ENCODE measurements around the gene MED31. TPM values are rescaled to one million over a fixed set of nuclear protein-coding genes. Genes with fewer than 3 reads are reported as not detected.

MED31 gene
- total and polyA plus RNA-seq, 2 experiments from 2014 or later = 13.8 to 44.2 TPM

GRCh38 chr17:6681176-6681575 is 29.8 kb upstream of the MED31 start:
- H3K27ac ChIP-seq = no peak overlapping the region
- H4K20me1 ChIP-seq (ENCODE audit: insufficient read depth, poor library complexity, severe bottlenecking) = no peaks in the 10 kb centered on the region
- no peaks in the 10 kb centered on the region for H3K36me3 ChIP-seq (replicated peaks; ENCODE audit: insufficient read depth, low read depth)
- H3K27me3 ChIP-seq = no peaks in the 10 kb centered on the region
- H3K4me3 ChIP-seq = no peak overlapping the region
- H2AFZ ChIP-seq = no peak overlapping the region
- no peak for DNase-seq (ENCODE audit: low spot score)
- no peak overlapping the region for H3K4me2 ChIP-seq
- H3K79me2 ChIP-seq = no peaks in the 10 kb centered on the region
- no peak for TF ChIP-seq EZH2 (IDR thresholded peaks at IDR 0.05; ENCODE audit: borderline replicate concordance)
- TF ChIP-seq CTCF (IDR thresholded peaks at IDR 0.05; ENCODE audit: poor library complexity) = no peak
- TF ChIP-seq EZH2phosphoT487 (IDR thresholded peaks at IDR 0.05; ENCODE audit: low read depth, severe bottlenecking, unreplicated experiment) = no peak
- H3K9me3 ChIP-seq (ENCODE audit: low read depth) = no peaks in the 10 kb centered on the region
- WGBS (ENCODE audit: low lambda C conversion rate, missing lambda C conversion rate) = 59% methylated on average over 4 of the region's 4 CpGs
- H3K4me1 ChIP-seq (ENCODE audit: insufficient read depth) = peaks cover 14% of the 10 kb centered on the region
- no peaks in the 10 kb centered on the region for H3K9me2 ChIP-seq (replicated peaks; ENCODE audit: insufficient read depth)

- H3K4me2 ChIP-seq = no peak overlapping the region
- no peaks in the 10 kb centered on the region for H3K27me3 ChIP-seq
- WGBS (ENCODE audit: low lambda C conversion rate, missing lambda C conversion rate) = 85% methylated on average over 6 of the region's 6 CpGs
- TF ChIP-seq EZH2 (IDR thresholded peaks at IDR 0.05; ENCODE audit: borderline replicate concordance) (no peak), CTCF (IDR thresholded peaks at IDR 0.05; ENCODE audit: poor library complexity) (no peak), EZH2phosphoT487 (IDR thresholded peaks at IDR 0.05; ENCODE audit: low read depth, severe bottlenecking, unreplicated experiment) (no peak)
- H3K4me1 ChIP-seq (ENCODE audit: insufficient read depth) = peaks cover 14% of the 10 kb centered on the region
- no peak for DNase-seq (ENCODE audit: low spot score)
- no peaks in the 10 kb centered on the region for H4K20me1 ChIP-seq (ENCODE audit: insufficient read depth, poor library complexity, severe bottlenecking)
- no peaks in the 10 kb centered on the region for H3K36me3 ChIP-seq (replicated peaks; ENCODE audit: insufficient read depth, low read depth)
- H3K27ac ChIP-seq = no peak overlapping the region
- no peaks in the 10 kb centered on the region for H3K79me2 ChIP-seq
- no peak overlapping the region for H3K4me3 ChIP-seq
- no peaks in the 10 kb centered on the region for H3K9me2 ChIP-seq (replicated peaks; ENCODE audit: insufficient read depth)
- no peaks in the 10 kb centered on the region for H3K9me3 ChIP-seq (ENCODE audit: low read depth)
- no peak overlapping the region for H2AFZ ChIP-seq
These were observed 27.8 kb upstream of the MED31 start for GRCh38 chr17:6679241-6679640.

- Histone ChIP-seq H4K20me1 (ENCODE audit: insufficient read depth, poor library complexity, severe bottlenecking) (no peaks in the 10 kb centered on the region), H3K79me2 (no peaks in the 10 kb centered on the region), H3K9me3 (ENCODE audit: low read depth) (no peaks in the 10 kb centered on the region), H2AFZ (no peak overlapping the region), H3K4me1 (ENCODE audit: insufficient read depth) (peaks cover 14% of the 10 kb centered on the region), H3K27ac (no peak overlapping the region), H3K4me2 (no peak overlapping the region), H3K9me2 (replicated peaks; ENCODE audit: insufficient read depth) (no peaks in the 10 kb centered on the region), H3K4me3 (no peak overlapping the region), H3K36me3 (replicated peaks; ENCODE audit: insufficient read depth, low read depth) (no peaks in the 10 kb centered on the region), H3K27me3 (no peaks in the 10 kb centered on the region)
- no peak for DNase-seq (ENCODE audit: low spot score)
- WGBS (ENCODE audit: low lambda C conversion rate, missing lambda C conversion rate) = 84% methylated on average over 7 of the region's 7 CpGs
- TF ChIP-seq EZH2 (IDR thresholded peaks at IDR 0.05; ENCODE audit: borderline replicate concordance) = no peak
- TF ChIP-seq EZH2phosphoT487 (IDR thresholded peaks at IDR 0.05; ENCODE audit: low read depth, severe bottlenecking, unreplicated experiment) = no peak
- TF ChIP-seq CTCF (IDR thresholded peaks at IDR 0.05; ENCODE audit: poor library complexity) = no peak
These were observed 26.5 kb upstream of the MED31 start for GRCh38 chr17:6677946-6678345.
